Left renal cortex interstitium (tissue), 4 donors: ENCODE data around the gene TRMT112. TPM values are rescaled to one million over a fixed set of nuclear protein-coding genes. Genes with fewer than 3 reads are reported as not detected.

Experiments
- DNase-seq, 4 donors: peaks; one replicate each; pipeline ENCODE4 v3.0.0-alpha.2; 2013; ENCODE audit warnings: low read depth in 4 of 4, low spot score in 2 of 4, missing footprints in 1 of 4
- polyA plus RNA-seq, 4 donors: library from polyadenylated mRNA; unstranded; fragments of 120-200 nt; gene quantifications; one replicate each; pipeline ENCODE4 v1.2.1, GENCODE V29; 2013; ENCODE audit not compliant: insufficient read length in 4 of 4

TRMT112 gene
- polyA plus RNA-seq, 4 donors, result 209 to 285 (median 235) TPM

- no peak for DNase-seq
These were observed 20.3 kb downstream of the TRMT112 start for GRCh38 chr11:64296830-64297698.

GRCh38 chr11:64296236-64296635, 21.1 kb downstream of the TRMT112 start:
- DNase-seq, result no peak

- no peak for DNase-seq
These were observed 21.6 kb downstream of the TRMT112 start for GRCh38 chr11:64295760-64296159.

GRCh38 chr11:64294774-64295173, 22.6 kb downstream of the TRMT112 start:
- DNase-seq, result no peak

GRCh38 chr11:64292460-64293254, 24.7 kb downstream of the TRMT112 start:
- DNase-seq, result no peak

GRCh38 chr11:64291752-64292459, 25.5 kb downstream of the TRMT112 start:
- no peak for DNase-seq

- no peak for DNase-seq
These were observed 26.1 kb downstream of the TRMT112 start, which contains the start of gene KCNK4 for GRCh38 chr11:64291262-64291751. Gene KCNK4, plus strand, starts transcription at chr11:64291302. Its CDS starts 1,717 bp downstream, at chr11:64293019.

GRCh38 chr11:64290352-64291261, 26.8 kb downstream of the TRMT112 start:
- DNase-seq, result no peak

- no peak for DNase-seq
These were observed 28.3 kb downstream of the TRMT112 start for GRCh38 chr11:64289002-64289564.

- no peak for DNase-seq
These were observed 29.0 kb downstream of the TRMT112 start for GRCh38 chr11:64288353-64288750.

- DNase-seq, result no peak
These were observed 29.5 kb downstream of the TRMT112 start for GRCh38 chr11:64287676-64288352.

- DNase-seq, result no peak
These were observed 30.6 kb downstream of the TRMT112 start for GRCh38 chr11:64286801-64287159.

- DNase-seq, result no peak
These were observed 31.2 kb downstream of the TRMT112 start for GRCh38 chr11:64285885-64286800.

GRCh38 chr11:64284962-64285884, 32.1 kb downstream of the TRMT112 start, which contains the start of gene GPR137:
Gene GPR137, plus strand, starts transcription at chr11:64285848. Its CDS starts 677 bp downstream, at chr11:64286525.
- peak in 2 of 4 donors; percentile 73 to 79 for DNase-seq

- DNase-seq, result peak in 2 of 4 donors; percentile 84 to 91
These were observed 33.1 kb downstream of the TRMT112 start, which contains the start of gene BAD for GRCh38 chr11:64284048-64284961. Gene BAD, minus strand, starts transcription at chr11:64284665. Its CDS starts 297 bp downstream, at chr11:64284368.
